PFSK-1 (cell line): ENCODE data around the gene SCAF4.

Experiments used
- FOXP2 ChIP-seq: optimal IDR thresholded peaks from 2 replicates; pipeline ENCODE3; 2011; ENCODE audit warnings: borderline replicate concordance, control low read depth, inconsistent platforms; ENCODE audit not compliant: insufficient read depth; ENCODE audit errors: extremely low read length, extremely low read depth
- POLR2AphosphoS5 ChIP-seq: IDR thresholded peaks from 2 replicates; pipeline ENCODE4 v1.6.1; 2012; ENCODE audit warnings: low read depth, mild to moderate bottlenecking, control low read depth, low read length, moderate library complexity
- SIN3A ChIP-seq: IDR thresholded peaks from 2 replicates; pipeline ENCODE4 v1.6.1; 2012; ENCODE audit warnings: mild to moderate bottlenecking, low read length, moderate library complexity, borderline replicate concordance; ENCODE audit not compliant: insufficient read depth
- TAF1 ChIP-seq: IDR thresholded peaks from 2 replicates; pipeline ENCODE4 v1.6.1; 2012; ENCODE audit warnings: low read length, control low read depth, borderline replicate concordance; ENCODE audit not compliant: insufficient read depth
- TF ChIP-seq, protein P1 (sequence below), 2 experiments: IDR thresholded peaks; 2 replicates each; pipeline versions ENCODE4 v1.6.1 to v1.8.0; 2011 to 2012; ENCODE audit warnings: low read depth in 2 of 2, low read length in 2 of 2, control low read depth in 1 of 2, inconsistent platforms in 1 of 2, mild to moderate bottlenecking in 1 of 2, moderate library complexity in 1 of 2; ENCODE audit not compliant: insufficient read depth in 1 of 2

Gene SCAF4

GRCh38 chr21:31720330-31720729 is 11.6 kb downstream of the SCAF4 start:
- no peak for TF ChIP-seq TAF1
- no peak for TF ChIP-seq SIN3A
- no peak for TF ChIP-seq POLR2AphosphoS5
- TF ChIP-seq, protein P1, sequence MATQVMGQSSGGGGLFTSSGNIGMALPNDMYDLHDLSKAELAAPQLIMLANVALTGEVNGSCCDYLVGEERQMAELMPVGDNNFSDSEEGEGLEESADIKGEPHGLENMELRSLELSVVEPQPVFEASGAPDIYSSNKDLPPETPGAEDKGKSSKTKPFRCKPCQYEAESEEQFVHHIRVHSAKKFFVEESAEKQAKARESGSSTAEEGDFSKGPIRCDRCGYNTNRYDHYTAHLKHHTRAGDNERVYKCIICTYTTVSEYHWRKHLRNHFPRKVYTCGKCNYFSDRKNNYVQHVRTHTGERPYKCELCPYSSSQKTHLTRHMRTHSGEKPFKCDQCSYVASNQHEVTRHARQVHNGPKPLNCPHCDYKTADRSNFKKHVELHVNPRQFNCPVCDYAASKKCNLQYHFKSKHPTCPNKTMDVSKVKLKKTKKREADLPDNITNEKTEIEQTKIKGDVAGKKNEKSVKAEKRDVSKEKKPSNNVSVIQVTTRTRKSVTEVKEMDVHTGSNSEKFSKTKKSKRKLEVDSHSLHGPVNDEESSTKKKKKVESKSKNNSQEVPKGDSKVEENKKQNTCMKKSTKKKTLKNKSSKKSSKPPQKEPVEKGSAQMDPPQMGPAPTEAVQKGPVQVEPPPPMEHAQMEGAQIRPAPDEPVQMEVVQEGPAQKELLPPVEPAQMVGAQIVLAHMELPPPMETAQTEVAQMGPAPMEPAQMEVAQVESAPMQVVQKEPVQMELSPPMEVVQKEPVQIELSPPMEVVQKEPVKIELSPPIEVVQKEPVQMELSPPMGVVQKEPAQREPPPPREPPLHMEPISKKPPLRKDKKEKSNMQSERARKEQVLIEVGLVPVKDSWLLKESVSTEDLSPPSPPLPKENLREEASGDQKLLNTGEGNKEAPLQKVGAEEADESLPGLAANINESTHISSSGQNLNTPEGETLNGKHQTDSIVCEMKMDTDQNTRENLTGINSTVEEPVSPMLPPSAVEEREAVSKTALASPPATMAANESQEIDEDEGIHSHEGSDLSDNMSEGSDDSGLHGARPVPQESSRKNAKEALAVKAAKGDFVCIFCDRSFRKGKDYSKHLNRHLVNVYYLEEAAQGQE (IDR thresholded peaks at IDR 0.05; ENCODE audit: insufficient read depth in 1 of 2, low read depth in 2 of 2, low read length in 2 of 2): no peak
- no peak for TF ChIP-seq FOXP2

DNA sequence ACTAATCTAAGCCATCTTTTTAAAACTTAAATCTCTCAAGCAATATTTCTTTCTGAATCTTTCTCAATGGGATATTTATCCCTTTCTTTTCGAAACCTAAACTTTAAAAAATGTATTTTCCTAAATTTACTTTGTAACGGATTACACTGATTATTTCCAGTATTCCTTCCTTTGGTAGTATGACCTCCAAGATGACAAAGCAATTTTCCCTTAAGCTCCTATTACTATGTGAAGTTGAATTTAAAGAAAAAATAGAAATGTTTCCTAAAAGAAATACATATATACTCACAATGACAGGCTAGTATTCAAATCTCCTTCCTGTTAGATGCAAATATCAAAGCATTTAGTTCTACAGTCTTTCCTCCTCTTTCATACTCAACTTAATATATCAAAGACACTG is 15.8 kb downstream of the SCAF4 start:
- no peak for TF ChIP-seq TAF1
- no peak for TF ChIP-seq POLR2AphosphoS5
- TF ChIP-seq SIN3A: no peak
- TF ChIP-seq FOXP2: no peak

DNA sequence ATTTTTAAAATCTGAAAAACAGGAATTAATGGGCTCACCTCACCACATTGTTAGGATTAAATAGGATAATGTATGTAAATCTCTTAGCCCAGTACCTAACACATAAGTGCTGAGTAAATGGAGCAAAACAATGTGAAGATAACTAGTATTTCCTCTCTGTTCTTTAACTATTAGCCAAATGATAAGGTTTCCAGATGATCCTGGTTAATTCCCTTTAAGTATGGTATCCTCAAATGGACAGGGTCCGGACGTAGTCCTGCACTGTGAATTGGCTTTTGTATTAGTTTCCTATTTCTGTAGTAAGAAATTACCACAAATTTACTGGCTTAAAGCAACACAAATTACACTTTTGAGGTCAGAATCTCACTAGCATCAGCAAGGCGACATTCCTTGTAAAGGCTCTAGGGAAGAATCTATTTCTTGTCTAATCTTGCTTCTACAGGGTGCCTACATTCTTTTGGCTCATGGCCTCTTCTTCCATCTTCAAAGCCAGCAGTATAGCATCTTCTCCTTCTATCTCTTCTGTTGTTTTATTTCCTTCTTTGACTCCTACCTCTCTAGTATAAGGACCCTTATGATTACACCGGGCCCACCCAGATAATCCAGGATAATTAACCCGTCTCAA is 17.1 kb downstream of the SCAF4 start:
- no peak for TF ChIP-seq SIN3A
- TF ChIP-seq POLR2AphosphoS5: no peak
- TF ChIP-seq, protein P1 (IDR thresholded peaks at IDR 0.05; ENCODE audit: insufficient read depth in 1 of 2, low read depth in 2 of 2, low read length in 2 of 2): no peak
- TF ChIP-seq FOXP2: no peak

- TF ChIP-seq TAF1 (no peak), SIN3A (no peak), POLR2AphosphoS5 (no peak), FOXP2 (no peak)
- TF ChIP-seq, protein P1 (IDR thresholded peaks at IDR 0.05; ENCODE audit: insufficient read depth in 1 of 2, low read depth in 2 of 2, low read length in 2 of 2): no peak
These were observed 17.8 kb downstream of the SCAF4 start for GRCh38 chr21:31713973-31714740.

DNA sequence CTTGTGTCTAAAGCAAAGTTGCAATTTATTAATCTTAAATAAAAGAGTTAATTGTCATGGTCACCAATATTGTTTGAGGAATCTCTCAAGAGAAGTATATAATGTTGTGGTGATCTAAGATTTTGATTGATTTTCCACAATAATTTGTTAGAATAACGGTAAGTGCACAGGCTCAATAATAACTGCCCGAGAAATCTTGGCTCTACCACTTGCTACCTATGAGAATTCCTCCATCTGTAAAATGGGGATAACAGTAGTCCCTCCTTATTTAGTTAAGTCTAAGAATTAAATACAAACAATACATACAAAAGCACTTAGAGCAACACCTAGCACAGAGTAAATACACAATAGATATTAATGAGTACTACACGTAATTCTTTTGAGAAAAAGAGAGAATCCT is 18.8 kb downstream of the SCAF4 start:
- TF ChIP-seq FOXP2 (no peak), POLR2AphosphoS5 (no peak), SIN3A (no peak), TAF1 (no peak)
- TF ChIP-seq, protein P1 (IDR thresholded peaks at IDR 0.05; ENCODE audit: insufficient read depth in 1 of 2, low read depth in 2 of 2, low read length in 2 of 2): no peak
